Measurements from ENCODE around the gene RPS24.
A peak's percentile ranks its signal among the peaks of the same experiment; 100 is the strongest.
"Not testable (repeated sequence)": the region's sequence is repeated elsewhere in the genome, so short reads cannot be mapped to it uniquely, and the experiment has no call there.

The RPS24 gene

DNA sequence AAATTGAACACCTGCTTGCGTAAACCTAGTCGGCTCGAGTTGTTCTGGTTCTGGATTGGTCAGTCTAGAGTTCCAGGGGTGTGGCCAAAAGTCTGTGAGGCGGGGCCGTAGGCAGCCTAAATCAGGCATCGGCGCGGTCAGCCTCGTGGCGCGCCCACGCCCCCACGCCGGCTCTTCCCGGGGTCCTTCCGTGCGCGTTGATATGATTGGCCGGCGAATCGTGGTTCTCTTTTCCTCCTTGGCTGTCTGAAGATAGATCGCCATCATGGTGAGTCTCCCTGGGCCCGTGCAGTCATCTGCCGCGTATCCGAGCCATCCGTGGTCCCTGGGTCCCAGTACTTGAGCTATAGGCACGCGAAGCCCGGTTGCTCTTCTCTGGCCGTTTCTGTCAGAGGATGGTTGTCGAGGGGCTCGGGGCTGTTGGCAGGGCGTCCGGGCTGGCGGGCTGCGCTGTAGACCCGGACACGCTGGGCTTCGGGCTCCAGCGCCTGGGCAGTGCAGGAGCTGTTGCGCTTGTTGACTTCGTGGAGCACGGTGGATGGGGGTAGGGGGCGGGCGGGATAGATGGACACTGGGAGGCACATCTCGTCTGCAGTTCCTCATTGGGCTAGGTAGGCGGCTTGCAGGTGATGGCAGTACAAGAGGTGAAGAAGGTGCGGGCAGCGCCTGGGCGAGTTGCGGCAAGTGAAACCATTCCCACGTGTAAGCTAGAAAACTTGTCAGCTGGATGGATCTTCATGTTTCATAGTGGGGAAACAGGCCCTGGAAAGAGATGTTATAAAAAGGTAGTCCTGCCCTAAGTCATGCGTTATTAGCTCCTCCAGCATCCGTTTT, at the start of gene RPS24:
Gene RPS24 (plus strand): TSS at position 227 of the 834 bp plus-strand sequence. CDS start 39 bp downstream, at position 266.
- no peaks in the 10 kb centered on the region for H3K9me3 Mint-ChIP-seq
- no peaks in the 10 kb centered on the region for H3K27me3 Mint-ChIP-seq
- H3K4me3 Mint-ChIP-seq, result peak within 1 kb of the TSS; percentile 87
- H3K4me1 Mint-ChIP-seq, result peaks cover 48% of the 10 kb centered on the region
- H3K36me3 Mint-ChIP-seq, result peaks cover 46% of the 10 kb centered on the region
- peak; percentile 97 for ATAC-seq
- H3K27ac Mint-ChIP-seq, result peak within 1 kb of the TSS; percentile 90

DNA sequence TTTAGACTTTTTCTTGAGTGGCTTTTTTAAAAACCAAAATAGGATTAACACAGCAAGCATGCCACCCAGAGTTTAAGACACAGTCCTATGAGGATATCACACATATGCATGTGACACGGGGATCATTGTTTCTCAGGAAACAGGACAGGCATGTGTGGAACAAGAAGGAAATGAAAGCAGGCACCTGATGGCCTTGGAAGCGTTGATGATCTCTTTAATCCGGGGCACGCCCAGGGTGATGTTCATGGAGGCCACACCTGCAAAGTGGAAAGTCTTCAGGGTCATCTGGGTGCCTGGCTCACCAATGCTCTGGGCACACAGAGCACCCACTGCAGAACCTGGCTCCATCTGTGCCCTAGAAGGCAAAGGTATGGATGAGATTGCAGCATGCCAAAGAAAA, 48.7 kb upstream of the RPS24 start:
- Mint-ChIP-seq H3K9me3 (no peaks in the 10 kb centered on the region), H3K27ac (no peak overlapping the region), H3K36me3 (peaks cover 67% of the 10 kb centered on the region), H3K4me1 (no peaks in the 10 kb centered on the region), H3K4me3 (no peak overlapping the region), H3K27me3 (no peaks in the 10 kb centered on the region)
- no peak for ATAC-seq

- peaks cover 64% of the 10 kb centered on the region for H3K36me3 Mint-ChIP-seq
- H3K27ac Mint-ChIP-seq, result no peak overlapping the region
- no peaks in the 10 kb centered on the region for H3K4me1 Mint-ChIP-seq
- ATAC-seq, result no peak
- no peaks in the 10 kb centered on the region for H3K9me3 Mint-ChIP-seq
- H3K4me3 Mint-ChIP-seq, result no peak overlapping the region
- H3K27me3 Mint-ChIP-seq, result no peaks in the 10 kb centered on the region
Measured at GRCh38 chr10:77987671-77988255, 45.9 kb upstream of the RPS24 start.

DNA sequence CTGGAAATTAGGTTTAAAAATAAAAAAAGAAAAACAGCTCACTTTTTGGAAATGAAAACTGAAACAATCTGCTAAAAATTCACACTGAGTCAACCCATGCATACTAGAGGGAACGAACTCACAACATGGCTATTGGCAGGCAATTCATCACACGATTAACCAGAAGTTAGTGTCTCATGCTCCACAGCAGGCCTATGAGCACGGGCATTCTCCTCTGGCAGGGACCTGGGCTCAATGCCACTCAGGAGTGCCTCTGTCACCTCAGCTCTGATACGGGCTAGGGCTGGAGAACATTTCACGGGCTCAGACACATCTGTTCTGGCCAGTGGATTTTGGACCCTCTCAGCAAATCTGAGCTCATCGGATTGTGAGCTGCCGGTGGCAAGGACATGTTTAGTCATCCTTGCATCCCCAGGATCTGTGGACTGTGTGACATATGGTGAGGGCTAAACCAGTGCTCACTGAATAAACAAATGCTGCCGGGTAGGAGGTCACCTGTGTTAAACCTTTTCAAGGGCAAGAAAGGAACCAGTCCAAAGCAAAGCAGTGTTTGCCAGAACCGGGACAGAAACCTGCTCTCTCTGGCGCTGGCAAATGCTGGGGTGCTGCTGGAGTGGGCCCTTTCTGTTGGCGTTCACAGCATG, 44.5 kb upstream of the RPS24 start:
- no peak overlapping the region for H3K4me3 Mint-ChIP-seq
- no peak for ATAC-seq
- no peaks in the 10 kb centered on the region for H3K27me3 Mint-ChIP-seq
- peaks cover 61% of the 10 kb centered on the region for H3K36me3 Mint-ChIP-seq
- no peaks in the 10 kb centered on the region for H3K9me3 Mint-ChIP-seq
- H3K4me1 Mint-ChIP-seq, result peaks cover under 1% of the 10 kb centered on the region
- H3K27ac Mint-ChIP-seq, result no peak overlapping the region

DNA sequence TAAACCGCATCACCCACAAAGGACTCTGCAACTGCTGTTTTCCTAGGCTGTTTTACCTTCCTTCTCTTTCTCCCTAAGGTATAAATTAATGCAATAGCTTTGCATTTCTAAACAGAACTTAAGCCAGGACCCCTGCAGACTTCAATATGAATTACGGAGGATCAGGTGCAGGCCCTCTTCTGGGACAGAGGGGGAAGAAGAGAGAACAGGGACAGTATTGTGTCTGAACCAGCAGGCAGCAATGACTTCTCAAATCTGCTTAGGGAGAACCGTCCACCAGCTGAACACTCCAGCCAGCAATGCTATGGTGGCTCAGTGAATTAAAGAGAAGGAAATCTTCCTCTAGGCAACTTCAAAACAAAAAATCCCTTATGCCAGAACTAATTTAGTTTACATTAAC, 40.0 kb upstream of the RPS24 start:
- no peaks in the 10 kb centered on the region for H3K27me3 Mint-ChIP-seq
- no peak overlapping the region for H3K4me3 Mint-ChIP-seq
- no peaks in the 10 kb centered on the region for H3K9me3 Mint-ChIP-seq
- ATAC-seq, result no peak
- peaks cover 10% of the 10 kb centered on the region for H3K4me1 Mint-ChIP-seq
- no peak overlapping the region for H3K27ac Mint-ChIP-seq
- peaks cover 72% of the 10 kb centered on the region for H3K36me3 Mint-ChIP-seq

- not testable (repeated sequence) for ATAC-seq, H3K27ac Mint-ChIP-seq, H3K27me3 Mint-ChIP-seq, H3K4me3 Mint-ChIP-seq, H3K9me3 Mint-ChIP-seq
- Mint-ChIP-seq H3K4me1 (peaks cover 10% of the 10 kb centered on the region), H3K36me3 (peaks cover 82% of the 10 kb centered on the region)
Measured at GRCh38 chr10:77998780-77999179, 34.9 kb upstream of the RPS24 start.

GRCh38 chr10:78000206-78000605, 33.5 kb upstream of the RPS24 start:
- peaks cover 5% of the 10 kb centered on the region for H3K4me1 Mint-ChIP-seq
- H3K27me3 Mint-ChIP-seq, result no peaks in the 10 kb centered on the region
- no peak overlapping the region for H3K4me3 Mint-ChIP-seq
- H3K27ac Mint-ChIP-seq, result no peak overlapping the region
- no peak for ATAC-seq
- peaks cover 82% of the 10 kb centered on the region for H3K36me3 Mint-ChIP-seq
- H3K9me3 Mint-ChIP-seq, result no peaks in the 10 kb centered on the region

DNA sequence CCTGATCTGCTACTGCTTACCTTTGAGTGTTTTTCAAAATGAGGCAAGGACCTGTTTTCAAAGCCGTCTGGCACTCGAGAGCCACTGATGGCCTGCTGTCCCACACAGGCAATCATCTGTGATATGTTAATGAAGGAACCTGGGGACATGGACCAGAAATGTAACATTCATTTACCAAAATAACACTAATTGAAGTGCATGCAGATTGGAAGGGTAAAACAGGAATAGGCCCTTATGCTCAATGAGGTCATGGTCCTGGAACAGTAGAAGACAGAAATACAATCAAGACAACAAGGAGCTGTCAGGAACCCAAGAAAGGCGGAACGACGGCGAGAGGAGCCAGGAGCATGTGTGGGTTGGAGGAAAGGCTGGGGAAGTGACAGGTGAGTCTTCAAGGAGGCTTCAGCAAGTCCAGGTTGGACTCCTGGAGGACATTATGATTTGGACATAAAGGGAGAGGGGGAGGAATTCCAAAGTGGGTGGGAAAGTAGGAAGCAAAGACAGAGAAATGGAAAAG, 32.6 kb upstream of the RPS24 start:
- no peak overlapping the region for H3K27ac Mint-ChIP-seq
- no peaks in the 10 kb centered on the region for H3K9me3 Mint-ChIP-seq
- no peak overlapping the region for H3K4me3 Mint-ChIP-seq
- H3K27me3 Mint-ChIP-seq, result no peaks in the 10 kb centered on the region
- peaks cover 83% of the 10 kb centered on the region for H3K36me3 Mint-ChIP-seq
- peaks cover 5% of the 10 kb centered on the region for H3K4me1 Mint-ChIP-seq
- no peak for ATAC-seq

DNA sequence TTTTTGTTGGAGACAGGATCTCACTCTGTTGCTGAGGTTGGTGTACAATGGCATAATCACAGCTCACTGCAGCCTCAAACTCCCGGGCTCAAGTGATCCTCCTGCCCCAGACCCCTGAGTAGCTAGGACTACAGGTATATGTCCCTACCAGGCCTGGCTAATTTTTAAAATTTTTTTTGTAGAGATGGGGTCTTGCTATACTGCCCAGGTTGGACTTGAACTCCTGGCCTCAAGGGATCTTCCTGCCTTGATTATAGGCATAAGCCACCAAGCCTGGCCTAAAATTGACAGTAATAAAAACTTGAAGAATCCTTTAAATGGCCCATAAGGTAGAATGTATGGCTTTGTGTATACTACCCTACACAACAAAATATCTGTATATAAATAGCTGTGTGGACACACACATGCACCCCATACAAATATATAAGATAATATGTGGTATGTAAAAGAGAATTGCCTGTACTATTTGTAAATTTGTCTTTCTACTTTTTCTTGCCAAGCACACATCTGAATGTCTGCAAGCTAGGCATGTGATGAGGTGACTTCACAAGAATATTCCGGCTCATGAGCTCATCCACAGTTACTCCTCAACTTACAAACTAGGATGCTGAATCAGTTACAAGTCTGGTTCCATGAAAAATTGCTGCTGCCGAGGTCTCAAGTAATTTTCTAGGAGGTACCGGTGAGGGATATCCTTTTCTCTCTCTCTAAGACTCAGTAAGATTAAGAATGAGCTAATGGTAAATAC, 30.9 kb upstream of the RPS24 start:
- Mint-ChIP-seq H3K27ac (no peak overlapping the region), H3K4me1 (no peaks in the 10 kb centered on the region), H3K36me3 (peaks cover 83% of the 10 kb centered on the region), H3K27me3 (no peaks in the 10 kb centered on the region), H3K4me3 (no peak overlapping the region), H3K9me3 (no peaks in the 10 kb centered on the region)
- ATAC-seq, result no peak

DNA sequence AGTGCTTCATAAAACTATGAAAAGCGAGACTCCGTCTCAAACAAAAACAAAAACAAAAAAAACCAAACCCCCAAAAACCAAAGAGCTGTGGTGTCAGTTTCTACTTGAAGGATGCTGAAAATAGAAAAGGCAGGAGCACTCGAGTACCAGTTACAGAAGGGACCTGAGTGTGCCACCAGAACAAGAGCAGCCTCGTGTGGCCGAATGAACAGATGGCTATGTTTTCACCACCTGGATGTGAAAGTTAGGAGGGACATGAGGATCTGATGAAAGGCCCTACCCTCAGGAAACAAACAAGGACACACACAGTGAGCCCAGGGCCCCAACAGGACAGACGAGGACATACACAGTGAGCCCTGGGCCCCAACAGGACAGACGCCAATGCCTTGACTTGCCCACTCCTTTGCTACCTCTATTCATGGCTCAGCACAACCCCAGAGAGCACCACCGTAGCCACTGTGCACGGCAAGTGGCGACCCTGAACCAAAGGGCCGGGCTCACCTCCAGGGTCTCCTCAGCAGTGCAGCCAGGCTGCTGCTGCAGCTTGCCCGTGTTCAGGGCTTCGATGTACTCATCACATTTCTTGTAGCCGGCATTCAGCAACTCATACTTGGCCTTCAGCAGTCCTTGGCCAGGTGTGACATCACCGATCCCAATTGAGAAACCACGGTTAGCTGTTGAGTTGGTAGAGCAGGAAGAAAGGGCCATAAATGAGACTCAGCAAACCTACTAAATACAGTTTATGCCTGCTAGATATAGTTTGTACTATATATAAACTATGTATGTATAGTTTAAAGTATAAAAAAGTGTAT, 29.2 kb upstream of the RPS24 start:
- ATAC-seq, result no peak
- Mint-ChIP-seq H3K27me3 (no peaks in the 10 kb centered on the region), H3K36me3 (peaks cover 80% of the 10 kb centered on the region), H3K4me3 (no peak overlapping the region), H3K4me1 (no peaks in the 10 kb centered on the region), H3K27ac (no peak overlapping the region), H3K9me3 (no peaks in the 10 kb centered on the region)

DNA sequence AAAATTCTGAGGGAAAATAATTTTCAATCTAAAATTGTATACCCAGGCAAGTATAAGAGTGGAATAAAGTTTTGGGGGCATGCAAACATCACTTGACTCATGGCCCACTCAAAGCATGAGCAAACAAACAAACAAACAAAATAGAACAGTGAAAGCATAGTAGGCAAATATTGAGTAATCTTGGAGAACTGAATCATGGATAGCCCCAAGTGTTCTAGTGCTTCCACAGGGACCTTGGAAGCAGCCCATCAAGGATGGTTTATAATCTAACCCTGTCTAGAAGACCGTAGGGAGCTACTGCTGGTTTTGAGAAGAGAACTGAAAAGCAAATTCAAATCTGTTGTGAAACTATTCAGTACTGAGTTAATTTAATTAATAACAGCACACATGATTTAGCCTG, 26.5 kb upstream of the RPS24 start:
- Mint-ChIP-seq H3K36me3 (peaks cover 81% of the 10 kb centered on the region), H3K9me3 (no peaks in the 10 kb centered on the region)

GRCh38 chr10:78009662-78010061, 24.0 kb upstream of the RPS24 start:
- ATAC-seq, result no peak
- Mint-ChIP-seq H3K36me3 (peaks cover 74% of the 10 kb centered on the region), H3K27me3 (no peaks in the 10 kb centered on the region), H3K9me3 (no peaks in the 10 kb centered on the region), H3K27ac (no peak overlapping the region), H3K4me3 (no peak overlapping the region), H3K4me1 (no peaks in the 10 kb centered on the region)

More for the DNA sequence above, 26.5 kb upstream of the RPS24 start:
- Mint-ChIP-seq H3K4me1 (no peaks in the 10 kb centered on the region), H3K4me3 (no peak overlapping the region), H3K27ac (no peak overlapping the region), H3K27me3 (no peaks in the 10 kb centered on the region)
- ATAC-seq, result no peak

- H3K27me3 Mint-ChIP-seq, result no peaks in the 10 kb centered on the region
- H3K4me3 Mint-ChIP-seq, result no peak overlapping the region
- H3K9me3 Mint-ChIP-seq, result no peaks in the 10 kb centered on the region
- no peak for ATAC-seq
- no peaks in the 10 kb centered on the region for H3K4me1 Mint-ChIP-seq
- H3K27ac Mint-ChIP-seq, result no peak overlapping the region
- H3K36me3 Mint-ChIP-seq, result peaks cover 70% of the 10 kb centered on the region
Measured at GRCh38 chr10:78010278-78010677, 23.4 kb upstream of the RPS24 start.

GRCh38 chr10:78011065-78011464, 22.6 kb upstream of the RPS24 start:
- no peaks in the 10 kb centered on the region for H3K27me3 Mint-ChIP-seq
- ATAC-seq, result no peak
- H3K27ac Mint-ChIP-seq, result no peak overlapping the region
- H3K9me3 Mint-ChIP-seq, result no peaks in the 10 kb centered on the region
- peaks cover 63% of the 10 kb centered on the region for H3K36me3 Mint-ChIP-seq
- no peaks in the 10 kb centered on the region for H3K4me1 Mint-ChIP-seq
- H3K4me3 Mint-ChIP-seq, result no peak overlapping the region
